GM12878 (cell line): ENCODE measurements around the gene ZNF385C. TPM values are rescaled to one million over a fixed set of nuclear protein-coding genes. Genes with fewer than 3 reads are reported as not detected.

Experiments used
- ATAC-seq: fragments of 200-7000 bp; cut with Tn5 transposase; 3 replicates; pipeline ENCODE4 v1.9.1; 2020; ENCODE audit warnings: mild to moderate bottlenecking, moderate library complexity
- BruUV-seq: library from RNA; stranded (reverse); fragments of 400-500 nt; replicated peaks from 2 replicates; lab custom pipeline; 2021; lab: Mats Ljungman, UMichigan
- CTCF ChIA-PET: fragments of 300-600 bp; sonication (Branson Sonifier 250); formaldehyde crosslinking; extraction: SDS; loops from one replicate; lab custom pipeline; 2021; ENCODE audit warnings: inconsistent platforms; lab: Yijun Ruan, JAX
- POLR2A ChIA-PET: fragments of 350-600 bp; formaldehyde crosslinking; extraction: SDS; loops from one replicate; lab custom pipeline; 2021; ENCODE audit warnings: inconsistent platforms; lab: Charles Lee
- RAD21 ChIA-PET: fragments of 300-600 bp; sonication (Branson Sonifier 250); formaldehyde crosslinking; loops from one replicate; lab custom pipeline; 2023; ENCODE audit warnings: antibody characterized with exemption; ENCODE audit not compliant: unreplicated experiment; lab: Charles Lee
- SMC1A ChIA-PET: fragments of 300-600 bp; sonication (Branson Sonifier 250); formaldehyde crosslinking; loops from one replicate; lab custom pipeline; 2023; ENCODE audit not compliant: unreplicated experiment, uncharacterized antibody; lab: Charles Lee
- DNase-seq: peaks from one replicate; pipeline ENCODE4 v3.0.0-alpha.2; 2011; ENCODE audit warnings: low read depth, low spot score
- FAIRE-seq: peaks from 3 replicates; lab custom pipeline; 2011; peaks lifted over from hg19 to GRCh38; lab: Jason Lieb, UNC
- H2AFZ ChIP-seq: 2 replicates; pipeline ENCODE4 v1.6.0; 2011; ENCODE audit warnings: low read depth, low read length, control low read depth; ENCODE audit not compliant: control insufficient read depth
- H3K27ac ChIP-seq: 2 replicates; pipeline ENCODE4 v1.5.1; 2011; ENCODE audit warnings: control low read depth; ENCODE audit not compliant: control insufficient read depth, insufficient read depth
- H3K27me3 ChIP-seq, 2 experiments: replicated peaks in 1 of 2; 2 replicates each; pipeline versions ENCODE4 v1.6.0 to v1.6.1; 2011; ENCODE audit warnings: low read length in 1 of 2; ENCODE audit not compliant: control insufficient read depth in 2 of 2, insufficient read depth in 2 of 2
- H3K36me3 ChIP-seq, 2 experiments: 2 replicates each; pipeline ENCODE4 v1.5.1; 2011; ENCODE audit warnings: low read length in 1 of 2; ENCODE audit not compliant: control insufficient read depth in 2 of 2, insufficient read depth in 2 of 2
- H3K4me1 ChIP-seq: 2 replicates; pipeline ENCODE4 v1.6.1; 2011; ENCODE audit warnings: mild to moderate bottlenecking, low read length, moderate library complexity, mixed read lengths; ENCODE audit not compliant: control insufficient read depth, insufficient read depth
- H3K4me2 ChIP-seq: 2 replicates; pipeline ENCODE4 v1.6.0; 2011; ENCODE audit warnings: control low read depth; ENCODE audit not compliant: control insufficient read depth, insufficient read depth
- H3K4me3 ChIP-seq: fragments of 200-600 bp; sonication (generic); 2 replicates; pipeline ENCODE4 v1.5.1; 2016
- H3K79me2 ChIP-seq: 2 replicates; pipeline ENCODE4 v1.6.0; 2011; ENCODE audit warnings: low read length; ENCODE audit not compliant: control insufficient read depth, insufficient read depth
- H3K9ac ChIP-seq: 2 replicates; pipeline ENCODE4 v1.8.0; 2011; ENCODE audit warnings: low read length, control low read depth, mixed read lengths; ENCODE audit not compliant: control insufficient read depth, insufficient read depth
- H3K9me3 ChIP-seq: replicated peaks from 3 replicates; pipeline ENCODE4 v1.5.1; 2011; ENCODE audit warnings: mild to moderate bottlenecking, low read length; ENCODE audit not compliant: control insufficient read depth, insufficient read depth
- H4K20me1 ChIP-seq: 2 replicates; pipeline ENCODE4 v1.6.0; 2011; ENCODE audit not compliant: control insufficient read depth, insufficient read depth
- ASH2L ChIP-seq: fragments of 300-600, 200-600 bp; sonication (generic); IDR thresholded peaks from 2 replicates; pipeline ENCODE4 v1.6.1; 2017; ENCODE audit warnings: low read depth, mild to moderate bottlenecking, borderline replicate concordance
- EP300 ChIP-seq, 2 experiments: fragments of 150-350 bp in 1 of 2; IDR thresholded peaks; 2 replicates each; pipeline ENCODE4 v1.6.1; 2011 to 2012; ENCODE audit warnings: low read depth in 2 of 2, low read length in 2 of 2, borderline replicate concordance in 1 of 2, improper control_type of control experiment in 1 of 2, inconsistent platforms in 1 of 2; ENCODE audit not compliant: control insufficient read depth in 1 of 2
- KAT2A ChIP-seq: conservative IDR thresholded peaks from 2 replicates; pipeline ENCODE4 v1.6.1; 2011; ENCODE audit warnings: low read depth, low read length; ENCODE audit not compliant: control insufficient read depth
- MTA2 ChIP-seq: fragments of 450-650 bp; IDR thresholded peaks from 2 replicates; pipeline ENCODE4 v1.6.1; 2016; ENCODE audit warnings: low read depth, mild to moderate bottlenecking, moderate library complexity
- NFYA ChIP-seq: IDR thresholded peaks from 2 replicates; pipeline ENCODE4 v1.6.1; 2011; ENCODE audit warnings: low read depth, mild to moderate bottlenecking, low read length, improper control_type of control experiment, borderline replicate concordance
- SIX5 ChIP-seq: IDR thresholded peaks from 2 replicates; pipeline ENCODE4 v1.6.1; 2011; ENCODE audit warnings: mild to moderate bottlenecking, low read depth, low read length, moderate library complexity; ENCODE audit not compliant: severe bottlenecking
- TARDBP ChIP-seq: IDR thresholded peaks from 2 replicates; pipeline ENCODE4 v1.6.1; 2016; ENCODE audit warnings: borderline replicate concordance
- YY1 ChIP-seq: IDR thresholded peaks from 2 replicates; pipeline ENCODE4 v1.6.1; 2011; ENCODE audit warnings: low read depth, mild to moderate bottlenecking, low read length
- WGBS: methylation state at CpG from one replicate; pipeline ENCODE4 v1.1.6; 2016; ENCODE audit warnings: low lambda C conversion rate; ENCODE audit not compliant: insufficient replicate concordance, insufficient coverage; ENCODE audit errors: missing lambda C conversion rate; 5-methylcytosine and 5-hydroxymethylcytosine counted together
- in situ Hi-C: fragments of 300-500 bp; cut with MboI; formaldehyde crosslinking; loops from 9 replicates; pipeline ENCODE4 v1.14.3; 2018; ENCODE audit warnings: mixed read lengths
- intact Hi-C: fragments of 100-400 bp; cut with micrococcal nuclease; formaldehyde crosslinking; loops from one replicate; pipeline ENCODE4 v1.14.2; 2022; ENCODE audit not compliant: unreplicated experiment
- polyA plus RNA-seq, 11 experiments: library from polyadenylated mRNA; depleted of rRNA in 4 of 11; unstranded in 6 of 11; stranded (reverse) in 5 of 11; fragments of >200 nt; fragmentation: Nextera tagmentation in 4 of 11; fragmentation: Illumina TruSeq in 1 of 11; extraction: Ambion mirVana in 4 of 11; extraction: Trizol in 1 of 11; gene quantifications; 1 replicate in 1 of 11; 2 replicates in 10 of 11; pipeline versions ENCODE4 v1.2.1 to v1.2.3, GENCODE V29; 2011 to 2016; ENCODE audit warnings: inconsistent platforms in 2 of 11, missing spikeins in 2 of 11, low read depth in 1 of 11
- total RNA-seq, 4 experiments: library from RNA; depleted of rRNA in 3 of 4; stranded (reverse); fragments of >200 nt in 3 of 4; fragmentation: Illumina TruSeq in 1 of 4; extraction: Trizol in 1 of 4; gene quantifications; 2 replicates each; pipeline versions ENCODE4 v1.2.1 to v1.2.3, GENCODE V29; 2013 to 2021
- TF ChIP-seq, protein P1 (sequence below): IDR thresholded peaks from 2 replicates; pipeline ENCODE4 v1.6.1; 2012; ENCODE audit warnings: low read depth, low read length, improper control_type of control experiment
- TF ChIP-seq, protein P2 (sequence below): fragments of 450-650 bp; IDR thresholded peaks from 2 replicates; pipeline ENCODE4 v1.6.1; 2016; ENCODE audit warnings: mild to moderate bottlenecking, moderate library complexity, borderline replicate concordance
- TF ChIP-seq, protein P3 (sequence below): fragments of 450-650 bp; formaldehyde crosslinking; IDR thresholded peaks from 2 replicates; pipeline ENCODE4 v1.4.0; 2020; ENCODE audit warnings: mild to moderate bottlenecking, moderate library complexity

The ZNF385C gene
- total and polyA plus RNA-seq, 10 of the 15 experiments (the other 5 are each of a cell fraction or from before 2014, with no cell fraction given) = 0.06 to 0.20 (median 0.07) TPM; not detected in 5

DNA sequence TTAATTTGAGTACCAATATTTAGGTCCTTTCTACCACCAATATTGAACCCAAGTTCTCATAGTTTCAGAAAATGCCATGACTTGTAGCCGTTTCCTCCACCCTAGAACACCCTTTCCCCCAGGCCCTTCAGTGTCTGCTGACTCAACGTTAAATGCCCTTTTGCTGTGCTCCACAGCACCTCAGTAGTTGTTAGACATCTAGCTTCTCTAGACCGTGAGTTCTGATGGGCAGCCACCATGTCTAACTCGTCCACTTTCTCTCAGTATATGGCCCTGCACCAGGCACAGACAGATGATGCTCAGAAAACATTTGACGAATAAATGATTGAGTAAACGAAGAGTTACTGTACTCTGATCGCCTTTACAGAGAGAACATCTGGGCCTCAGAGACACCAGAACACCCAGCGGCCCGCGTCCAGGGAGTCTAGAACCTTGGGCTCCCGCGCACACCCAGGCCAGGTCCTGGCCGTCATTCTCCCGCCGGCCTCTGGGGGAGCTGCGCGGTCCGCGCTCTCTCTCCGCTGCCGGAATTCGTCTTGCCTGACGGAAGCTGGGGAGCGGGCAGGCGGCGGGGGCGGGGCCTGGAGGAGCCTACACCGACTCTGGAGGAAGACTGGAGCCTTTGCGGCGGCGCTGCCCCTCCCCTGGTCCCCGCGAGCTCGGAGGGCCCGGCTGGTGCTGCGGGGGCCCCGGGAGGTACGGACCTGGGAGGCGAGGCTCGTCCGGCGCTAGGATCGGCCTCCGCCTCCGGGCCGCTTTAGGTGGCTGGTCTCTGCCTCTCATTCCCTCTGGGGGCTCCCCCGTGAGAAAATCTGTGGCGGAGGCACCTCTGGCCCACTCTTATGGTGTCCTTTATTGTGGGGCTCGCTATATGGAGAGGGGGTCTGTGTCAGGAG is 78.5 kb downstream of the ZNF385C start, which contains the start of gene NKIRAS2:
Gene NKIRAS2, plus strand, starts transcription at position 582 of the 896 bp plus-strand sequence. CDS start 1,488 bp downstream, outside the sequence.
- CTCF ChIA-PET = interaction anchor here (0.6 to 10.1 kb wide), 20 partner anchors 8 to 174 kb away, joined by 3 to 85 read pairs (median 5); partner anchors contain the start of genes CNP and KCNH4
- SMC1A ChIA-PET = interaction anchor here (0.7 to 1.4 kb wide), 9 partner anchors 11 to 161 kb away, joined by 3 to 6 read pairs (median 3); partner anchors contain the start of genes CNP and KCNH4
- Histone ChIP-seq H3K4me2 (peak within 1 kb of the TSS; percentile 36), H3K4me3 (peak within 1 kb of the TSS; percentile 88), H3K36me3 (peaks cover 0 to 9% of the 10 kb centered on the region in 2 experiments; a peak in 2 of 4 replicates), H3K9ac (peak within 1 kb of the TSS; percentile 95), H3K27me3 (no peaks in the 10 kb centered on the region), H3K9me3 (no peaks in the 10 kb centered on the region), H3K79me2 (peaks cover 45% of the 10 kb centered on the region), H4K20me1 (no peaks in the 10 kb centered on the region), H3K4me1 (peaks cover 28% of the 10 kb centered on the region), H3K27ac (peak within 1 kb of the TSS; percentile 76), H2AFZ (peak within 1 kb of the TSS; percentile 68)
- WGBS = 8% methylated on average over 29 of the region's 49 CpGs
- POLR2A ChIA-PET = interaction anchor here (0.6 to 3.1 kb wide), 11 partner anchors 10 to 103 kb away, joined by 3 to 45 read pairs (median 4); partner anchors contain the start of gene CNP
- no TSS peak for BruUV-seq
- intact Hi-C loops = no loop called here
- FAIRE-seq (peak; percentile 13), ATAC-seq (peak; percentile 84), DNase-seq (peak; percentile 50)
- RAD21 ChIA-PET = interaction anchor here (0.7 to 6.6 kb wide), 6 partner anchors 54 to 409 kb away, joined by 3 to 53 read pairs (median 4); partner anchors contain the start of gene CNP
- in situ Hi-C loops = loop anchor here (5.0 to 25.0 kb wide), 2 partner anchors 93 to 1193 kb away; partner anchors contain the start of genes DHX58 and TMEM106A
- TF ChIP-seq TARDBP = peak; percentile 34; the same call in 1 of the 2 replicates
- no peak for TF ChIP-seq EP300 (IDR thresholded peaks at IDR 0.05; ENCODE audit: borderline replicate concordance in 1 of 2, control insufficient read depth in 1 of 2, low read depth in 2 of 2, low read length in 2 of 2)
- no peak for TF ChIP-seq NFYA
- TF ChIP-seq, protein P1, sequence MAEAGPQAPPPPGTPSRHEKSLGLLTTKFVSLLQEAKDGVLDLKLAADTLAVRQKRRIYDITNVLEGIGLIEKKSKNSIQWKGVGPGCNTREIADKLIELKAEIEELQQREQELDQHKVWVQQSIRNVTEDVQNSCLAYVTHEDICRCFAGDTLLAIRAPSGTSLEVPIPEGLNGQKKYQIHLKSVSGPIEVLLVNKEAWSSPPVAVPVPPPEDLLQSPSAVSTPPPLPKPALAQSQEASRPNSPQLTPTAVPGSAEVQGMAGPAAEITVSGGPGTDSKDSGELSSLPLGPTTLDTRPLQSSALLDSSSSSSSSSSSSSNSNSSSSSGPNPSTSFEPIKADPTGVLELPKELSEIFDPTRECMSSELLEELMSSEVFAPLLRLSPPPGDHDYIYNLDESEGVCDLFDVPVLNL = no peak
- peak; percentile 80; the same call in 1 of the 2 replicates for TF ChIP-seq YY1
- TF ChIP-seq, protein P2, sequence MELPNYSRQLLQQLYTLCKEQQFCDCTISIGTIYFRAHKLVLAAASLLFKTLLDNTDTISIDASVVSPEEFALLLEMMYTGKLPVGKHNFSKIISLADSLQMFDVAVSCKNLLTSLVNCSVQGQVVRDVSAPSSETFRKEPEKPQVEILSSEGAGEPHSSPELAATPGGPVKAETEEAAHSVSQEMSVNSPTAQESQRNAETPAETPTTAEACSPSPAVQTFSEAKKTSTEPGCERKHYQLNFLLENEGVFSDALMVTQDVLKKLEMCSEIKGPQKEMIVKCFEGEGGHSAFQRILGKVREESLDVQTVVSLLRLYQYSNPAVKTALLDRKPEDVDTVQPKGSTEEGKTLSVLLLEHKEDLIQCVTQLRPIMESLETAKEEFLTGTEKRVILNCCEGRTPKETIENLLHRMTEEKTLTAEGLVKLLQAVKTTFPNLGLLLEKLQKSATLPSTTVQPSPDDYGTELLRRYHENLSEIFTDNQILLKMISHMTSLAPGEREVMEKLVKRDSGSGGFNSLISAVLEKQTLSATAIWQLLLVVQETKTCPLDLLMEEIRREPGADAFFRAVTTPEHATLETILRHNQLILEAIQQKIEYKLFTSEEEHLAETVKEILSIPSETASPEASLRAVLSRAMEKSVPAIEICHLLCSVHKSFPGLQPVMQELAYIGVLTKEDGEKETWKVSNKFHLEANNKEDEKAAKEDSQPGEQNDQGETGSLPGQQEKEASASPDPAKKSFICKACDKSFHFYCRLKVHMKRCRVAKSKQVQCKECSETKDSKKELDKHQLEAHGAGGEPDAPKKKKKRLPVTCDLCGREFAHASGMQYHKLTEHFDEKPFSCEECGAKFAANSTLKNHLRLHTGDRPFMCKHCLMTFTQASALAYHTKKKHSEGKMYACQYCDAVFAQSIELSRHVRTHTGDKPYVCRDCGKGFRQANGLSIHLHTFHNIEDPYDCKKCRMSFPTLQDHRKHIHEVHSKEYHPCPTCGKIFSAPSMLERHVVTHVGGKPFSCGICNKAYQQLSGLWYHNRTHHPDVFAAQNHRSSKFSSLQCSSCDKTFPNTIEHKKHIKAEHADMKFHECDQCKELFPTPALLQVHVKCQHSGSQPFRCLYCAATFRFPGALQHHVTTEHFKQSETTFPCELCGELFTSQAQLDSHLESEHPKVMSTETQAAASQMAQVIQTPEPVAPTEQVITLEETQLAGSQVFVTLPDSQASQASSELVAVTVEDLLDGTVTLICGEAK = peak; percentile 90
- TF ChIP-seq, protein P3, sequence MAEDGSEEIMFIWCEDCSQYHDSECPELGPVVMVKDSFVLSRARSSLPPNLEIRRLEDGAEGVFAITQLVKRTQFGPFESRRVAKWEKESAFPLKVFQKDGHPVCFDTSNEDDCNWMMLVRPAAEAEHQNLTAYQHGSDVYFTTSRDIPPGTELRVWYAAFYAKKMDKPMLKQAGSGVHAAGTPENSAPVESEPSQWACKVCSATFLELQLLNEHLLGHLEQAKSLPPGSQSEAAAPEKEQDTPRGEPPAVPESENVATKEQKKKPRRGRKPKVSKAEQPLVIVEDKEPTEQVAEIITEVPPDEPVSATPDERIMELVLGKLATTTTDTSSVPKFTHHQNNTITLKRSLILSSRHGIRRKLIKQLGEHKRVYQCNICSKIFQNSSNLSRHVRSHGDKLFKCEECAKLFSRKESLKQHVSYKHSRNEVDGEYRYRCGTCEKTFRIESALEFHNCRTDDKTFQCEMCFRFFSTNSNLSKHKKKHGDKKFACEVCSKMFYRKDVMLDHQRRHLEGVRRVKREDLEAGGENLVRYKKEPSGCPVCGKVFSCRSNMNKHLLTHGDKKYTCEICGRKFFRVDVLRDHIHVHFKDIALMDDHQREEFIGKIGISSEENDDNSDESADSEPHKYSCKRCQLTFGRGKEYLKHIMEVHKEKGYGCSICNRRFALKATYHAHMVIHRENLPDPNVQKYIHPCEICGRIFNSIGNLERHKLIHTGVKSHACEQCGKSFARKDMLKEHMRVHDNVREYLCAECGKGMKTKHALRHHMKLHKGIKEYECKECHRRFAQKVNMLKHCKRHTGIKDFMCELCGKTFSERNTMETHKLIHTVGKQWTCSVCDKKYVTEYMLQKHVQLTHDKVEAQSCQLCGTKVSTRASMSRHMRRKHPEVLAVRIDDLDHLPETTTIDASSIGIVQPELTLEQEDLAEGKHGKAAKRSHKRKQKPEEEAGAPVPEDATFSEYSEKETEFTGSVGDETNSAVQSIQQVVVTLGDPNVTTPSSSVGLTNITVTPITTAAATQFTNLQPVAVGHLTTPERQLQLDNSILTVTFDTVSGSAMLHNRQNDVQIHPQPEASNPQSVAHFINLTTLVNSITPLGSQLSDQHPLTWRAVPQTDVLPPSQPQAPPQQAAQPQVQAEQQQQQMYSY (CRISPR knock-in tag) = no peak
- TF ChIP-seq ASH2L = no peak
- TF ChIP-seq KAT2A = no peak
- TF ChIP-seq MTA2 = no peak
- TF ChIP-seq SIX5 = peak; percentile 39
